Adipose tissue (tissue), 3 donors: Measurements from ENCODE around the gene FBXL4. TPM values are rescaled to one million over a fixed set of nuclear protein-coding genes. Genes with fewer than 3 reads are reported as not detected.

Experiments
- H3K27ac ChIP-seq: one replicate; pipeline ENCODE4 v1.5.1; 2013; ENCODE audit warnings: low read depth, low read length
- WGBS, 3 donors: extraction: QIAGEN DNeasy Blood & Tissue Kit; methylation state at CpG; one replicate each; pipeline ENCODE4 v1.1.7; 2013; 5-methylcytosine and 5-hydroxymethylcytosine counted together
- polyA plus RNA-seq, 3 donors: library from polyadenylated mRNA; stranded (reverse); fragments of 200-250 nt; gene quantifications; one replicate each; pipeline ENCODE4 v1.2.3, GENCODE V29; 2013
- donor health status: healthy with polysubstance abuse.
- donor health status: Bipolar disorder and iron deficiency.
- donor health status: healthy.

FBXL4 gene
- polyA plus RNA-seq, result 1 to 10 TPM; 4.6 to 5.2 (median 5.0) TPM

DNA sequence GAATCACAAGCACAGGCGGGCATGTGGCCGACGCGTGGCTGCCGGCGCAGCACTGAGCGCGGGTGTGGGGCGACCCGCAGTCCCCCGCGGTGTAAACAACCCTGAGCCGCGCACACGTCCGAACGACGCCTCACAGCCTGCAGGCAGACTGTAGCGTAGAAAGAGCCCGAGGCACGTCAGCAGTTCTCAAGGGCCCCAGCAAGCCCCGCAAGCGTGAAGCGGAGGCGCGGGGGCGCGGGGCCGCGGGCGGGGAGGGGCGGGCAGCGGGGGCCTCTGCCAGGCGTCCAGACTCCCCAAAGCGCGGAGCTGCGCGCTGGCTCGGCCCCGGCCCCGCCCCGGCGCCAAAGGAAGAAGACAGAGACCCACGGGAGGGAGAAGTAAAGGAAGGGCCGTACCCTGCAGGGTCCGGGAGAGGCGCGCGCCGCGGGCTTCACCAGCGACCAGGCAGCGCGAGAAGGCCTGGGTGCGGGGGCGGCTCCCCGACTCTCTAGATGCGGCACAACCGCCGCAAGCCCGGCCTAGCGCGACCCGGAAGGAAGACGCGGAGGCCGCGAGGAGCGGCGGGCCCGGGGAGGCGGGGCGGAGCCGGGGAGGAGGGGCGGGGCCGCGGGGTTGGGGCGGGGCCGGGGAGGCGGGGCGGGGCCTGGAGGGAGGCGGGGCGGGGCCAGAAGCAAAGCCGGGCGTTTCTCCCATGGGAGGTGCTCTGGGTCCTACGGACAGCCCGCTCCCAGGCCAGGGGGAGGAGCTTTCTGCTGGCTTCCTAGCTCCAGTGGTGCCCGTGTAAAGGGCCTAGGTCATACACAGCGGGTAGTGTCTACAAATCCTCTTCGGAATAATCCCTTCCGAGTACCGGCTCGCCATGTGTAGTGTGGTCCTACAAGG is at the start of gene FBXL4:
Gene FBXL4, minus strand, starts transcription at position 536 of the 882 bp plus-strand sequence. CDS start 20,958 bp downstream, outside the sequence.
- peak within 1 kb of the TSS; percentile 46 for H3K27ac ChIP-seq
- 1 to 3% (median 2%) methylated on average over 71 to 93 of the region's 93 CpGs for WGBS, 3 donors

DNA sequence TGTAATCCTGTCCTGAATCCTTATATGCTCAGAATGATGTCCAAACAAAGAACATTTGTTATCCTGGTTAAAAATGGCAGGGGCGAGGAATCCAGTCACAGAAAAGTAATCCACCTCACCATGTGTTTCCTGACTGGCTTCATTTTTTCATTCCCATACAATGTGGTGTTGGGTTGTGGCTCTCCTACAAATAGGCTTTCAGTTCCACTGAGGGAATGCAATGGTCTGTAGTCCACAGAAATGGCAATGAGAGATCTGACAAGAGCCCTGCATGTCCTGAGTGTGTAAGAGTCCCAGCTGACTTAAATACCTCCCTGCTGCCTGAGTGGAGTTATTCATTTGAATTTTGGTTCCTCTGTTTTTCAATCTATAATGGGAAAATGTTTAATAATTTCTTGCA is 47.4 kb upstream of the FBXL4 start:
- WGBS, 3 donors, result 67 to 81% (median 69%) methylated on average over 1 of the region's 1 CpG
- no peak overlapping the region for H3K27ac ChIP-seq

DNA sequence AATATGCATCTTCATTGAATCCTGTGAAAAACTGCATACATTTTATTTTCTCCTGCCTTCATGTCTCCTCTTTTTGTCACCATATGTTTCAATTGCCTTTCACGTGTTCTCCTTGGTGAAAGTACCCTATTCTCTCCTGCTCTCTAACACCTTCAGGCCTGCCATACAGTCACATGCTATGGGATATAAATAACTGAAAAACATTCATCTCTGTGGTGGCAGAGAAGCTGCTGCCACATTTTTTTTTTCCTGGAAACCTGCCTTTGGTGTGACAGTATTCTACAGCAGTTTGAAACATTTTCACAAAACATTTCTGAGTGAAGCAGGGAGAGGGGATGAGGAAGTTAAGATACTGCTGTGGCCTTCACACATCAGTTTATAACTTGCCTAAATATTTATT is 44.8 kb upstream of the FBXL4 start:
- 33 to 57% (median 51%) methylated on average over 1 of the region's 1 CpG for WGBS, 3 donors
- no peak overlapping the region for H3K27ac ChIP-seq

DNA sequence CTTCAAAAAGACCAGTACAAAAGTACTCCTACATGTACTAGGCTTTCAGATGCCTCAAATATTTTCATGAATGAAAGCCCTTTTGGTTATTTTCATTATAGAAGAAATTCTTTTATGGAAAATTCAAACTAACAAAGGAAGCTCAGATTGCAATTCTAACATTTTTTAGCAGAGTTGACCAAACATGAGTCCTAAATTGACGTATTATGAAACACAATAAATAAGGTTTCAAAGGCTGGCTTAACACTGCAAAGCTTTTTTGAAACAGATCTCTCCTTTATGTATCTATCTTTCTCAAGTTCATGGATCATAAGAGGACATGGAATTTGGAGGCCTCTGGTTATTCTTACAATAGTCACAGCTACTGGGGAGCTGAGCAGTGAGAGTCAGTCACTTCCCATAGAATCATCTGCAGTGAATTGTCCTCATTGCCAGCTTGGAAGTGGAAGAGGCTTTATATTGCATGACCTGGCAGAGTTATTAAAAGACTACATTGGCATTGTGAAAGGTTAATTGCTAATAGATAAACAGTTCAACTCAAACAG is 38.4 kb upstream of the FBXL4 start:
- WGBS, 3 donors, result 70 to 74% (median 71%) methylated on average over 1 of the region's 1 CpG

DNA sequence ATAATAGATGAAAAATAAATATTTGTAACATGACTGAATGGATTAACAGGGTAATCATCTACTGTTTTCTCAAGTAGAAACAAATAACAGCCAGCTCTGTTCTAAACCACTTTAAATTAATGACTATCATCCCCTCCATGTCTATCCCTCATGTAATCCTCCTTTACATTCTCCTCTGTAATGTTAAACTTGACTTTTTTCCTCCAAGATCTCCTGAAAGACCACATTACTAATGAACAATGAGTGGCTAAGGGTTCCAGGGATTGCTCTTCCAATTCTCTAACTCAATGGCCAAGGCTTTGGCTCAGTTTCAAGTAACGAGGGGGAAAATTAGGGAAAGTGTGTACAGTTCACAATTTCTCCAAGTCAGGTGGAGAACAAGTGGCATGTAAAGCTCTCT is 37.6 kb upstream of the FBXL4 start:
- H3K27ac ChIP-seq, result no peak overlapping the region
- WGBS, 3 donors, result 43 to 71% (median 64%) methylated on average over 1 of the region's 1 CpG

More for the DNA sequence above, 38.4 kb upstream of the FBXL4 start:
- H3K27ac ChIP-seq, result no peak overlapping the region

DNA sequence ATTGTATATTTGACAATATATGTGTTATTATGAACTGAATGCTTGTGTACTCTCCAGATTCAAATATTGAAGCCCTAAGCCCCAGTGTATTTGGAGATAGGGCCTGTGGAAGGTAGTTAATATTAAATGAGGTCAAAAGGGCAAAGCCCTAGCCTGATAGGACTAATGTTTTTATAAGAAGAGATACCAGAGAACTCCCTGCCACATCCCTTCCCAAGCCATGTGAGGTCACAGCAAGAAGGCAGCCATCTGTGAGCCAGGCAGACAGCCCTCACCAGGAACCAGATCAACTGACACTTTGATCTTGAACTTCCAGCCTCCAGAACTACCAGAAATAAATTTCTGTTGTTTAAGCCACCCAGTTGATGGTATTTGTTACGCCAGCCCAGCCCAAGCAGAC is 36.4 kb upstream of the FBXL4 start:
- H3K27ac ChIP-seq, result no peak overlapping the region
- 75 to 91% (median 82%) methylated on average over 1 of the region's 1 CpG for WGBS, 3 donors

DNA sequence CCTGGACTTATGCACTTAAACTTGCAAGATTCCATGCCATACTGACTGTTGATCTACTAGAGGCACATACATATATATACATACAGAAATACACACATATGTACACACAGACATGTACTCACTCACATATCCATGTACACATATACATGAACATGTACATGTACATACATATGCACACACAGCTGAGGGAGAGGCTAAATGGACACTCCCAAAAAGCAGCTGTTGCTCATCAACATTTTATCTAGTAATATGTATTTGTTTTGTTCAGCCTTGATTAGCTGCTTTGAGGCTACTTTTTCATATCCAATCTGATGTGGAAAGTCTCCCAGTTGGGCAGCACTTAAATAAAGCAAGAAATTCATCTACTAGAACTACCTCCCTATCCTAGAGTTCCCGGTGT is 33.7 kb upstream of the FBXL4 start:
- no peak overlapping the region for H3K27ac ChIP-seq
- 73 to 92% (median 84%) methylated on average over 1 of the region's 1 CpG for WGBS, 3 donors

DNA sequence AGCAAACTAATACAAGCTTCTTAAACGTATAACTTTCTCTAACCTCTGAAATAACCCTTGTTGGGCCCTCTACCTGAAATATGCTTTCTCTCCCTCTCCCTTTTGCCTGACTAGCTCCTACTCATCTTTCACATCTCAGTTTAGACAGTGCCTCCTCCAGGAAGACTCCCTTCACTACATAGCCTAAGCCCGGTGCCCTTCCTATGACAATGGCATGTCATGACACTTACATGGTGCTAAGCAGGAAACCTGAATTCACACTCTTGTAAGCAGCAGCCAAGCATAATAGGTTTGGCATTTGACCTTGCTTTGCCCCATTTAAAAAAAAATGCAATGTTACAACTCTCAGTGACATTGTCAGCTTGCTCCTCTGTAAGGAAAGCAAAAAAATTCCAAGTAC is 33.1 kb upstream of the FBXL4 start:
- WGBS, 3 donors, result 77 to 86% (median 85%) methylated on average over 2 of the region's 2 CpGs
- no peak overlapping the region for H3K27ac ChIP-seq

DNA sequence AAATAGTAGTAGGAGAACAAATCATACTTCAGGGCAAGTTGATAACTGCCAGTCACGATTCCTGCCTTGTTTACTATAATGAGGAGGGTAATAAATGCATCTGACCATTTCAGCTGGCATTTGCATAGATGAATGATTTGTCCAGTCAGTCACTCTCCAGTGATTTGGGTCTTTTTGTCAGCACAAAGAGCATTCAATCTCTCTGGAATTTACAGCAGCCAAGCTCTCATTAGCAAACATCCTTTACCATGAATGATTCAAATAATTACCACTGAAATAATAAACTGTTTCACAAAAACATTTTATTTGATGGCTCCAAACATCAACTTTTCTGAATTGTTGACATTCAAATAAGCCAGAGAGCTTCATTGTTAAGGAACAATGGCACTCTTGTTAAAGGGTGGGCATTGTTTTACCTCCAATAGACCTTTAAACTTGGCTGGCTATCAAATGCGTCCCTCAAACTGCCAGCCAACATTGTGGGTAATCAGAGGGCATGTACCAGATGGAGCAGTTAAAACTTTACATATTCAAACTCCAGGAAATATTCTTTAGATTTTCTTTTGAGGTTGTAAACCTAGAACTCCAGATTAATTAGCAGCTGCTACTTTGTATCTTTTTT is 30.0 kb upstream of the FBXL4 start:
- H3K27ac ChIP-seq, result no peak overlapping the region
- WGBS, 3 donors, result 25 to 74% (median 66%) methylated on average over 2 of the region's 2 CpGs

DNA sequence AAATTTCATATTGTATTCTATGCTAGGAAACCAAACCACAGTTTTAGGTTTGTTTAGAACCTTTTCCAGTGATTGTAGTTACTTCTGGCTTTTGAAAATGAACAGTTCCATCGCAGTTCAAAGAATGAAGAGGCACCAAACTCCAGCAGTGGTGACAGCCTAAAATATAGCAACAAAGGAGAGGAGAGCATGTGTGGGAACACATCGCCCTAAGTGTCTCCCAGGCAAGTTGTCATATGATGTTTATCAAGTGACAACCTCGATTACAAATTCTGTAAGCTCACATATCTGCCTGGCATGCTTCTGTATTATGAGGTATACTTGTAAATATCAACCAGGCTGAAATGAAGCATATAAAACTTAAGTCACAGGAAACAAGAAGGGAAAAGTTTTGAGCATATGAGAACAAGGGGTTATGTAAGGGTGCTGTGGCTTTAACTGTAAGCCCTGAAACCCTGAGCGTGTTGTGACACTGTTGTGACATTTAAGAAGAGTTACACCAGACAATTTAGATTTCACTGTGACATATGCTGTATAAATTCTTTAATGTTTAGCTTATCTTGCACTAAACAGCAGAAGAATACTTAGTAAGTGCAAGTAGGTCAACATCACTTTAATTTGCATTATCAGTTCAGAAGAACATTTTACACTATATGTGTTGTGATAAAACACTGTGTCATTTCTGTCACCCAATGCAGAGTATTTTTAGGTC is 29.1 kb upstream of the FBXL4 start:
- WGBS, 3 donors, result 50 to 59% (median 52%) methylated on average over 4 of the region's 4 CpGs
- H3K27ac ChIP-seq, result no peak overlapping the region

DNA sequence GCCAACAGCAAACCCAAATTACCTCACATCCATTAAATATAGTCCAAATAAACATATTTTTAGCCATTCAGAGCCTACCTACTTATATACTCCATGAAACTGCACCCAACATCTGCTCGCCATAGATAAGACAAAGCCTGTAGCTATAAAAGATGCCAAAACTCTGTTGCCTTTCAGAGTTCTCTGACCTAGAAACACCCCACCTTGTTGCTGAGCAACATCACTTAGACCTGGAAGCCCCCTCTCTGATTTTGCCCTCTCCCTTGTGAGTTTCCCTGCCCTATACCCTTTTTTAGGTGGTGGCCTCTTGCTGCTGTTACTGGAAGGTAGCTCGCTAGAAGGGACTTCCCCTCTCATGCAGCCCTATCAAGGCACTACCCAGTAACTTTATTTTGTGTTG is 27.7 kb upstream of the FBXL4 start:
- 75 to 89% (median 76%) methylated on average over 2 of the region's 2 CpGs for WGBS, 3 donors
- H3K27ac ChIP-seq, result no peak overlapping the region

DNA sequence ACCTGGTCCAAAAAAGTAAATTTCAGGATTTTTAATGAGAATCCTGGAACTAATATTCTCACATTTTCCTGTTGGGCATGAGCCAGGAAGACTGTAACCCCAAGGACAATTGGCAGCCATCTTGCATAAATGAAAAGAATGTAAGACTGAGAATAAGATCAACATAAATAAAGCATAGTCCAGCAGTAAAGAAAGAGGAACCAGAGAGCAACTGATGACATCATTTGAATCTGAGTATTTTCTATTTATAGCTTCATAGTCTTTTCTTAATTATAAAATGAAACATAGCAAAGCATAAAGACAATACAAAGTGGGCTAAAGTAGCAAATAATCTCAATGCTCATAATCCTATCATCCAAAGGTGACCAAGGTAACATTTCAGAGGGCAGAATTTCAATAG is 26.6 kb upstream of the FBXL4 start:
- H3K27ac ChIP-seq, result no peak overlapping the region

DNA sequence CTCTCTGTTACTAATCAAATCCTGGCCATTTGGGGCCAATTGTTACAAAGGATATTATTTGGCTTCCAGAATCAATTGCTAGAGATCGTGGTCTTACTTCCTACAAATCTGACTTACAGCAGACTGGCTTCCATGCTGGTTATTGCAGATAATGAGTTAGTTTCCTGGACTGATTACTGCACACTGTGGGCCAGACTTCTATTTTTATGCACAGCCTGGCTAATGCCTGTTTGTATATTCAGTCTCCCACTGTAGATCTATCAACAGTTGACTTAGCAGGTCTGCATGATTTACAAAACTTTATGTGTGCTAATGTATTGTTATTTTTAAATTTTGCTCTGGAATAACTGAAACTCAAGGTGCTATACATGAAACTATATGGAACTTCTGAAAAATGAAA is 25.8 kb upstream of the FBXL4 start:
- H3K27ac ChIP-seq, result no peak overlapping the region
- WGBS, 3 donors, result 57 to 83% (median 64%) methylated on average over 1 of the region's 1 CpG

DNA sequence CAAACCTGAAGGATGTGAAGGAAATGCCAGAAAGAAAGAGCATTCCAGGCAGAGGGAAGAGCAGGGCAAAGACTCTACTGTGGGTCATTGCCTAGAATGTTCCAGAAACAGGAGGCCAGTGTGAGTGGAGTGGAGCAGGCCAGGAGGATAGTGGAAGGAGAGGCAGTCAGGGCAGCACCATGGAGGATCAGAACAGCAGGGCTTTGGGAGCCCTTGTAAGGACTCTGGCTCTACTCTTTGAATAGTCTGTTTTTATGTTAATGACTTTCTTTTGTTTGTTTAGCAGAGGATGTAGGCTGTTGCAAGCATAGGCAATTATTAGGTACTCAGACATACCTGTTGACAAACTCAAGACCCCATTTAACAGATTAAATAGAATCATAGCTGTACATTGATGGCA is 23.6 kb upstream of the FBXL4 start:
- no peak overlapping the region for H3K27ac ChIP-seq

DNA sequence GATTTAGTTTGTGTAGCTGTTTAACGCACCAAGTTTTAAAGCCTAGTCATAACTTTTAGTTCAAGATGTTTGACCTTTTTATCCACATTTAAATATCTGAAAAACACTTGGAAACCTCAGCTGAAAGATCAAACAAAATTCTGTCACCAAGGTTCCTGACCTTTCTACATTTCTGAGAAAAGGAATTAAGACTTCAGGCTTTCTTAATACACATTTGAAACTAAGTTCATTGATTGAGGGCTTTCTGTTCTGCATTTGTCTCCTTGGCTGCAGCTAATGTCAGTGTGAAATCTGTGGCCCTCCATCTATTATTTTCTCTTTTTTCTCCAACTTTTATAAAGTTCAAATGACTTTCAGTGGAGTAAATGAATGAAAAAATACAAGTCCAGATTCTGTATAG is 22.7 kb upstream of the FBXL4 start:
- no peak overlapping the region for H3K27ac ChIP-seq
- 66 to 76% (median 73%) methylated on average over 1 of the region's 1 CpG for WGBS, 3 donors

DNA sequence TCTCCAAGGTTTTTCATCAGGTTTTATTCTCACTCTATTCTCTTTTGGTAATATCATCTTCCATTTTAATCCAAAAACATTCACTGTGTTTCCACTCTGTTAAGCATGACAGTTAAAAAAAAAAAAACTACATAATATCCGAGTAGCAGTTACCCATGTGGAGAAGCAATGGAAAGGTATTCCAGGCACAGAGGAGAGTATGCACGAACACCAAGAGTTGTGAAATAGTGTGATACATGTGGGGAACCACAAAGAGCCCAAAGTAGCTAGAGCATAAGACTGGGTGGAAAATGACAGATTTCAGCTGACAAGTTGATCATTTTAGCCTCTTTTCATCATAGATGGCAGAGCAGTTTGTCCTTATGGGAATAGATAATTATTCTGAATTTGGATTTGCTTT is 19.9 kb upstream of the FBXL4 start:
- WGBS, 3 donors, result 73 to 77% (median 74%) methylated on average over 2 of the region's 2 CpGs

DNA sequence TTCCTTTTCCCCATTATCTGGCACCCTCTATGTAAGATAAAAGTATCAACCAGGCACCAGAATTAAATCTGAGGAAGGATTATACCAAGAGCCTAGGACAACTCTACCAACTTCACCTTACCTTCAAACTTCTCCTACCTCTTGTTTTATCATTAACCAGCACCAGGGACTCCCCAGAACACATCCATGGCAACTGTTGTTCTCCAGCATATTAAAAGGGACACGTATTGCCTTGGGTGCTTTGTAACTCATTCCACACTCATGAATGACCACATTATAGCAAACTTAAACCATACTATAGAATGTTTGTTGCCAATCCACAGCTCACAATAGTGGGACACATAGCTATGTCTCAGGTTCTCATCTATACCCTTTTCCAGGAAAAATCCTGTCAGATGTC is 11.9 kb upstream of the FBXL4 start:
- 42 to 88% (median 88%) methylated on average over 1 of the region's 1 CpG for WGBS, 3 donors

More for the DNA sequence above, 19.9 kb upstream of the FBXL4 start:
- no peak overlapping the region for H3K27ac ChIP-seq

DNA sequence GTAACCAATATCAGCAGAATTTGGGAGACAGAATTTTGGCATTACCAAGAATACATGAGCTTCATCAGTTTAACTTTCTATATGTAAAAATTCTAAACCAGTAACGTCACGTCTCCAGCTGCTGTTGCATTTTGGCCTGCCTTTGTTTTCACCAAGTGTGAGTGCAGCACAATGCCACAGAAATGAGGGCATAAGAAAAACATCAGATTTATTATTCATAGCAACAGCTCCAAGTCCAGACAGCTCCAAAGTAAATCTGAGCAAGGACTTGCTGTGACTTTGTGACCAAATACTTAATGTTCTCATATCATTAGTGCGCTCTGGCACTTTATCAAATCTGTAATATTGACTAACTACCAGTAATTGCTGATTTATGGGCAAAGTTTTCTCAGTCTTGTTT is 11.0 kb upstream of the FBXL4 start:
- no peak overlapping the region for H3K27ac ChIP-seq
- 77 to 89% (median 84%) methylated on average over 3 of the region's 3 CpGs for WGBS, 3 donors

More for the DNA sequence above, 11.9 kb upstream of the FBXL4 start:
- H3K27ac ChIP-seq, result no peak overlapping the region

DNA sequence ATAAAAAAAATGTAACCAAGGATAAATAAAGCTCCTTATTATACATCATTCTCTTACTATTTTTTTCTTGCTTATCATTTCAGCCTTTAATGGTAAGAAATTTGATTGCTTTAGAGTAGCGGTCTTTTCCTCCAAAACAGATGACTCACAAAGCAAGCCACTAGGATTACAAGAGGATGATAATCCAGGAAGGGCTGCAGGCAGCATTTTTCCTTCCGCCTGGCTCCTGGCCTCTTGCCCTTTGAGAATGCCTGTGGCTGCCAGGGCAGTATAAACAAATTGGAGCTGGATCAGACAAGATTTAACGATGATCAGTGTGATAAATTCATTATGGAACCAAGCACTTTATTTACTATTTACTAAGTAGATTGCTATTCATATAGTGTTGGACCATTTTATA is 9.7 kb upstream of the FBXL4 start:
- 46 to 80% (median 61%) methylated on average over 3 of the region's 3 CpGs for WGBS, 3 donors
- no peak overlapping the region for H3K27ac ChIP-seq
